Activated CD4-positive, alpha-beta T cell treated with anti-CD3 and anti-CD28 coated beads, Interleukin-10, Interleukin-2, amounts not matched to agents 100 ng/mL and 50 ng/mL, durations not matched to agents 16 hours and 8 hours (primary cell): ENCODE results near the gene NAAA.
"Not testable (repeated sequence)": the region's sequence is repeated elsewhere in the genome, so short reads cannot be mapped to it uniquely, and the experiment has no call there.

Source experiments
- DNase-seq: peaks from one replicate; pipeline ENCODE4 v3.0.0-alpha.2; 2020

Gene NAAA

DNA sequence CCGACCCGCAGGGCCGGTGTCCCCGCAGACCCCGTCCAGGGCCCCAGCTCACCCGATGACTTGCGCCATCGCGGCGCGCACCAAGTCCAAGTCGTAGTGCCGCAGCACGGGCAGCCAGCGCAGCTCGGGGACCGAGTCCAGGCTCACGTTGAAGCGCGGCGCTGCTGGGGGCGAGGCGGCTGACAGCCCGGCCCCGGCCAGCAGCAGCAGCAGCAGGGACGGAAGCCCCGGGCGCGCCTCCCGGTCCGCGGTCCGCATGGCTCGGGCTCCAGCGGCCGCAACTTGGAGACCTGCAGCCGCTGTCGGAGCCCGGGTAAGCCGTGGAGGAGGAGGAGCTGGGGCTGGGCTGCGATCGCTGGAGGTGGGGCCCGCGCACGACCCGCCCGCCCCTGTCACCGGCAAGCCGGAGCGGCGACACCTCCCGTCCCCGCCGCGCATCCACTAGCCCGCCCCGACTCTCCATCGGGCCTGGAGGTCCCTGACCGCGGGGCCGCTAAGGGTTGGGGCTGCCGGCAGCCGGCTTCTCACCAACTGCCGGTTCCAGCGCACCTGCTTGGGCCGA is at the start of gene NAAA:
Gene NAAA (minus strand): TSS at position 322 of the 562 bp plus-strand sequence. CDS start 64 bp downstream, at position 258.
- peak; percentile 91 for DNase-seq

DNA sequence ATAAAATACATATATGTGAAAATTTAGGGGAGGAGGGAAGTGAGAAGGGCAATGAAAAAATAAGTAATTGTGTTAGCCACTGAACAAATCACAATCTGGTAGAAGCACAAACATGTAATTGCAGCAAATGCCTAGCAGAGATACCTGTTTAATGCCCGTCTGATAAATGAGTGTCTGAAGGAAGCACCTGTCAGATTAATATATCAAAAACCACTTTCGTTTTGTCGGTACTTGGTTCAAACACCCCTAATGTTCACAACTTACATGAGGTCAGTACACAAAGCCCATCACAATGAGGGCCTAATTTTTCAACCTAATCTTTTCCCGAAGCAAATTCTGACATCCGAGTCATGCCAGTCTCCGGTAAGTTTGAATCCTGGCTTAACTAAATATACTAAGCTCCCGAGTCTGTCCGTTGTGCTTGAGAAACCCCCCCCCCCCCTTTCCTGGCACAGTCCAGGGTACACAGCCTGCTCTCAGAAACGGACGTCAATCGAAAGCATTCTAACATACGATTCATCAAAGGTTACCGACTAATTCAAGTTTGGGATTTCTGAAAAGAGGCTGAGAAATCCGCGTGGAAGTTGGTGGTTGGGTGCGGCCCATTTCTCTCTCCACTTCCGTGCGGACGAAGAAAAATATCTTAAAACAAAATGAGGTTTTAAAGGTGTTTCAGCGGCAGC is 49.2 kb upstream of the NAAA start:
- no peak for DNase-seq

DNA sequence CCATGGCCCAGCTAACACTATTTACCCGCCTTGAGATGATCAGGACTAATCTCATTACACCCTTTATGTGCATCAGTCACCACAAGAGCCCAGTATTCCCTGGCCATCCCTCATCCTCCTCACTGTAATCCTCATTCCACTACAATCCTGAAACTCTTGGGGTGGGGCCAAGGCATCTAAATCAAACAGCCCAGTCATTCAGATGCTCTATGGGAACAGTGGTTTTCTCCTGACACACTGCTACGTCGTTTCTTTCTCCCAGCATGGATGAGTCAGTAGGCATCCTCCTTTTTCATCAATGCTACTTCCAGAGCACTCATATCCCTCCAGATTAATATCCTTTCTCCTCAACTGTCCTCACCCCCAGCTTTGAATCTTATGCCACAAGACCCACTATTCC is 44.3 kb upstream of the NAAA start:
- no peak for DNase-seq

DNA sequence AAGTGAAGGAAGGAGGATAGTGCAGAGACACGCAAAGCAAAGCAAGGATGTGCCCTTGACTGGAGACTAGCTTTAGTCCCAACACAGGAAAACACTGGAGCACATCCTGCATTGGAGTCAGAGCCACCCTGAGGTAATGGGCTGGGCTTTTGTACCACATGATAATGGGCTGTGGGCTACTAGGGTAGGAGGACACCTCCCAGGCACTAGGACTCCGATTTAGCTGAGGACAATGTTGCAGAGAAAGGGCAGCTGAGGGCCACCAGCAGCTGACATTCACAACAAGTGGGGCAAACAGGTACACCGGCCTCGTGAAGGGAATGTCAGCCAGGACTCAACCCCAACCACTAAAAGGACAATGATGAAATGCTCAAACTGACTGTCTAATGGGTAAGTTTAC is 39.8 kb upstream of the NAAA start:
- no peak for DNase-seq

DNA sequence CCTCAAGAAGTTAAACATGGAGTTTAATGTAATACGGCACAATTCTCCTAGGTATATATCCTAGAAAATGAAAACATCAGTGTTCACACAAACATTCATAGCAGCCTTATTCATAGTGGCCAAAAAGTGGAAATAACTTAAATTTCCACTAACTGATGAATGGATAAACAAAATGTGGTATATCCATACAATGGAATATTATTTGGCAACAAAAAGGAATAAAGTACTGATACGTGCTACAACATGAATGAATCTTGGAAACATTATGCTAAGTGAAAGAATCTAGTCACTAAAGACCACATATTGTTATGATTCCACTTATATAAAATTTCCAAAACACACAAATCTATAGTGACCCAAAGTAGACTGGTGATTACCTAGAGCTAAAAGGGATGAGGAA is 35.4 kb upstream of the NAAA start:
- DNase-seq, result no peak

DNA sequence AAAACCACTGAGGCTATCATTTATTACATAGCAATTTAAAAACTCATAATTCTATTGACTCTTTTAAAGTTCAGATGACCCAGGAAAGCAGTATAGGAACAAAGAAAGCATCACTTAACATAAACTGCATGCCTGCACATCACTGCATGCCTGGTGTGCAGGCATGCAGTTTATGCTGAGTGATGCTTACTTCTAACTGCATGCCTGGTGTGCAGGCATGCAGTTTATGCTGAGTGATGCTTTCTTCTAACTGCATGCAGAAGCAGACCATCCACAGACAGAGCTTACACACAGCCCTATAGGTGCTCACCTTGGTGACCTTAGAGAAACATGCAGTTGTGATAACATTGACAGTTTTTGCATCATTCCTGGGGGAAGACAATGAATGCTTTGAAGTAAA is 33.0 kb upstream of the NAAA start:
- no peak for DNase-seq

DNA sequence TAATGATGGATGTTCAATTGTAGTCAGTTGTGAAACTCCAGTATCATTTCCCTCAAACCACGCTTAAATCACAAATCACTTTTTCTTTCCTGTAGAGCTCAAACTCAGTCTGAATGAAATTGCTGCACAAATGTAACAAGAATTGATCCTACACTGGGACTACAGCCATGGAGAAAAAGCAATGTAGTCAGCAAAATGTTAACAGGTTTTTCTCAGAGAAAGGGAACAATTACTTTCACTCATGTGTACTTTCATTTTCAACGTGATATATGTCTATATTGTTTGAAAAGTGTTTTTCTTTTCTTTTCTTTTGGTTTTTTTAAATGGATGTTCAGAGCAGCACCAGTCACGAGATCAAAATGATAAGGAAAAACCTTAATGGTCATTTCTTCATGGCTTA is 27.3 kb upstream of the NAAA start:
- no peak for DNase-seq

DNA sequence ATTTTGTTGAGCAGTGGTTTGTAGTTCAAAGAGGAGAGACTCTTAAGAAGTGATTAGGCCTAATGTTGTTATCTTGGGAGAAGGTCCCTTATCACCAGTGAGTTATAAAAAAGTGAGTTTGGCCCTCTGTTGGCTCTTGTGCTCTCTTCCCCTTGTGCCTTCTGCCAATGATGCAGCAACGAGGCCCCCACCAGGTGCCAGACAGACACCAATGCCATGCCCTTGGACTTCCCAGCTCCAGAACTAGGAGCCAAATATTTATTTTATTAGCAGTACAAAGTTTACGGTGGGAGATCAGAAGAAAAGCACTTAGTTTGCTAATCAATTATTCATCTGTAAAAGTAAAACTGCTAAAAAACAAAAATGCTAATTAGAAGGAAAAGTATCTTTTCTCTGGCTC is 22.7 kb upstream of the NAAA start:
- no peak for DNase-seq

DNA sequence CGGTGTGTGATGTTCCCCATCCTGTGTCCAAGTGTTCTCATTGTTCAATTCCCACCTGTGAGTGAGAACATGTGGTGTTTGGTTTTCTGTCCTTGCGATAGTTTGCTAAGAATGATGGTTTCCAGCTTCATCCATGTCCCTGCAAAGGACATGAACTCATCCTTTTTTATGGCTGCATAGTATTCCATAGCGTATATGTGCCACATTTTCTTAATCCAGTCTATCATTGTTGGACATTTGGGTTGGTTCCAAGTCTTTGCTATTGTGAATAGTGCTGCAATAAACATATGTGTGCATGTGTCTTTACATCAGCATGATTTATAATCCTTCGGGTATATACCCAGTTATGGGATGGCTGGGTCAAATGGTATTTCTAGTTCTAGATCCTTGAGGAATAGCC is 21.3 kb upstream of the NAAA start:
- not testable (repeated sequence) for DNase-seq

DNA sequence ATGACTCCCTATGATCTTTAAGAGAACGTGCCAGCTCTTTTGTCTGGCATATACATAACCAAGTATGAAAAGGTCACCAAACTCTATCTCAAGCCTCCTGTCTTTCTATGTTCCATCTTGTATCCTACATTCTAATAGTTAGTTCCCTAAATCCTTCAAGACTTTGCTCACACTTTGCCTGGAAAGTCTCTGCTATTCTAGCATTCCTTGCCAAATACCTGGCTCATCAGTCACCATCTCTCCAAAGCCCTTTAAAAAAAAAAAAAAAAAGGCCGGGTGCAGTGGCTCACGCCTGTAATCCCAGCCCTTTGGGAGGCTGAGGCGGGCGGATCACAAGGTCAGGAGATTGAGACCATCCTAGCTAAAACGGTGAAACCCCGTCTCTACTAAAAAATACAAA is 17.7 kb upstream of the NAAA start:
- not testable (repeated sequence) for DNase-seq

DNA sequence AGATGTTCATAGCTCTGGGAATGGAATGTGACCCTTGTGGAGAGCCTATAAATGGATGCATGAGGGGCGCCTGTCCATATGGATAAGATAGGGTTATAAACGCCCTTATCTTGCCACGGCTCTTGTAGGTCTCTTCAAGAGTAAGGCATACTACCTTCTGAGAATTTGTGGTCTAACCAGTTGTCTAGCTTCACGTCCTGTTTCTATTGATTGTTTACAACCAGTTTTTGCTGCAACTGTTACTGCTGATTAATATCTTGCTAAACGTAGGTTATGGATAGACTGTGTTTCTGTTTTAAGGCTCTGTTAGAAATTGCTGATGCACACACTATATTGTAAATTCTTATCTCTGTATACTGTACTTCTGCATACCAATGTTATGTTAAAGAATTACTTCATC is 14.0 kb upstream of the NAAA start:
- DNase-seq, result peak; percentile 22

DNA sequence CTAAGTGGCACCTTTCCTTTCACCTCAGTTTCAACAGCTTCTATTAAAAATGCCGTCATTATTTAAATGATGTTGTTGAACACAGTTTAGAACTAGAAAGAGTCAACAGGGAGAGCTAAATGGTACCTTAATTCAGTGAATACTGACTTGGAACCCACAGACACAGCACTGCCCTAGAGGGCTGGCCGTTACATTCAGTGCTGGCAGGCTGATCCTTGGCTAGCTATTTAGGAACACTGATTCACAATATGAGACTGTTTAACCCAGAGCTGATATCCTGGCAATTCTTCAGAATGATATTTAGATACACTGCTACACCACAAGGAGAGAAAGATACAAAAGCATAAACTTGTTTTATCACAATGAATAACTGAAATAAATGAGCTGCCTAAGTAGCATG is 12.7 kb upstream of the NAAA start:
- DNase-seq, result no peak

DNA sequence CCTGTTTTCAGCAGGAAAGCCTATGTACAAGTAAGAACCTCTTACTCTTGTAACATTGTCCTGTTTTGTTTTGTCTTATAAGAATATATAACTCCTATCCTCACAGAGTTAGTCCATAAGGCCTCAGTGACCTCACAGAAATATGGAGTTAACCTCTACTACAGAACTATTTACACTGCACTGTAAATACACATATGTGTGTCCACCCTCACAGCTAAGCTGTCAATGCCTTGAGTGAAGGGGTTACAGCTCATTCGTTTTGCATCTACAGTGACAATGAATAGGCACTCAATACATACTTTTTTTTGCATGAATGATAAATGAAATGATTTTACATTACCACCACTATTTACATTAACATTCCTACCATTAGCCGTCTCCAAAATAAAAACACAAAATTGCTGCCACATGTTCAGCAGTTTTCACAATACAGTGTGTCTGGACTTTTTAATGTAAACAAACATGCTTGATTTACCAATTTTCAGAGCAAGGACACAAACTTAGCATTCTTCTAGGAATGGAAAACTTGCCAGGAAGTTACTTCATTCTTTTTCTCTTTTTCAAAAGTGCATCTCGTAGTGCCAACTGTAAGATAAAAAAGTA is 9.5 kb upstream of the NAAA start:
- DNase-seq, result no peak

DNA sequence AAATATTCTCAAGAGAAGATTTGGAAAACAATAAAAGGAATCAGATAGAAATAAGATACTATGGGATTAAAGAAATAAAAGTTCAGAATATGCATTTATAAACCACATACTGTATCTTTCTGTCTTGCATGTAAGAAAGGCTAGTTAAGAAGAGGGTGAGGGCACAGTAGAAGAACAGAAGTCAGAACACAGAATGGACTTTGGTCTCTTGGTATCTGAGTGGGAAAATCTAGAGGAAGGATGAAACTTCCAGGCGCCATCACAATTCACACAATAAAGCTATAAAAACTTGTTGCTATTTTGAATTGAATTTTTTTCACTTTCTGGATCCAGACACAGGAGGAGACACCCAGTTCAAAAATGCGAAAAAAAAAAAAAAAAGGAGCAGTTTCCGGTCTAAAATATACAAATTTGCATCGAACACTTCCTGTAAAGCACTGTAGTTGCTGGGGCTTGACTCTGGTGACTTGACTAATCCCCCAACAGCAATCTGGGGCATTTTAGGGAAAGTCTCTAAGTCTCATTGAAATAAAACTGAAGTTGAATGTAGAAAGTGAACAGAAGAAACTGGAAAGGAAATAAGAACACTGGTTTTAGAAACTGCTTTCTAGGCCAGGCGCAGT is 8.1 kb upstream of the NAAA start:
- DNase-seq, result no peak

DNA sequence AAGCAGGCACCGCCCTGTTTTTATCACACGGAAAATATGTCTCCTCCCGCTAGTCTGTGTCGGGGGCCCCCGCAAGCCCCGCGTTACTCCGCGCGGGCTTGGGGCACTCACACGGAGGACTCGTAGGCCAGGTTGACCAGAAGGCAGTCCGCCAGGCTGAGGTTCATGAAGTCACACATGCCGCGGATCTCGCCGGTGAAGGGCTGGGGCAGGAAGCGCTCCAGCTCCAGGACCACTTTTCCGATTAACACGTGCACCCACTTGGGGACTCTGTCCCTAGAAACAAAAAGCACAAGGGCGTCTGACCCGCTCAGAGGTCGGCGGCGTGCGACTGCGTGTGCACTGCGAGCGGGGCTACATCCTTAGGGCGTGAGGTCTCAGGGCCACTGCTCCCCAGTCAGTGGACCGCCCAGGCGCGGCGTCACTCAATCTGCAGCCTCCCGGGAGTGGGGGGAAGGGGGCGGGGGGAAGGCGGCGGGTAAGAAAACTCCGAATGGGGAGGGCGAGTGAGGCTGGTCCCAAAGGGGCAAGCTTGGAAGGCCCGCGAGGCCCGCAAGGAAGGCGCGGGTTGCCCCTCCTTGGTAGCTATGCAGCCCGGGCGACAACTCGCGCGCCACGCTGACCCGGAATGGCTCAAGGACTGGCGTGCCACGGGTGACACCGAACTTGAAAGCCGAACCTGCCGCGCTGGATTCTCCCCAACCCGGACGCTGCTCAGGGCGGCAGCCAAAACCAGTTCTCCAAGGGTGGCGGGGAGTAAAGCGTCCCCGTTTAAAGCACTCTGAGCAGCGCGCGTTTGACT is 722 bp downstream of the NAAA start:
- DNase-seq, result peak; percentile 85

DNA sequence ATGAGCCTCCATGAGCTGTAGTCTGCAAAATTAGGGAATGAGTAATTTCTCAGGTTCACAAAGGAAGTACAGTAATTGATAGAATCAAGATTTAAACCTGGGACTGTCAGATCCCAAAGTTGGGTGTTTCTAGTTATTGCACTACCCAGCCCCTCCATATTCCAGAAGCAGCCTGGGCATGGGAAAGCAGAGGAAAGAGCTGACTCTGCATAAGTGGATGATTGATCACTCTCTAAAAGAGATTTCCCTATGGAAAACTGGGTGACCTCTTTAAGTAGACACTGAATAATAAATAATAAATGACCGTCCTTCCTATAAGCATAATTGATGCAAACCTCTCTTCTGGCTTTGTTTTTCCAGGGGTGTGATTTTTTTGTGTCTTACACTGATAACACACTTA is 5.2 kb downstream of the NAAA start:
- peak; percentile 5 for DNase-seq

DNA sequence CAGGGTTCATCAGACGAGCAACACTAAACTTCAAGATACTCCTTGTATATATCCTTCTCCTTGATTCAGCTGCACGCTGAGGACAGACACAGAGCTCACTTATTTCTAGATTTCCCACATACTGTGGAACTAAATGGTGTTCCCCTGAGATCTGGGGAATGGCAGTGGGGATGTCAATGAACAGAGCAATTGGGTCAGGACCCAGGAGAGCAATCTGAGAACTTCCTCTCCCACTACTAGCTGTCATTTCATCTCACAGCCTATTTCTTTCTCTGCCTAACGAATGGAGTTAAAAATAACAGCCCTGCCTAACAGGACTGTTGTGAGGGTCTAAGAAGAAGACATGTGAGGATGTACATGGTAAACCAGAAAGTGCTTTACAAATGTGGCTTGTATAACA is 10.7 kb downstream of the NAAA start:
- DNase-seq, result no peak

DNA sequence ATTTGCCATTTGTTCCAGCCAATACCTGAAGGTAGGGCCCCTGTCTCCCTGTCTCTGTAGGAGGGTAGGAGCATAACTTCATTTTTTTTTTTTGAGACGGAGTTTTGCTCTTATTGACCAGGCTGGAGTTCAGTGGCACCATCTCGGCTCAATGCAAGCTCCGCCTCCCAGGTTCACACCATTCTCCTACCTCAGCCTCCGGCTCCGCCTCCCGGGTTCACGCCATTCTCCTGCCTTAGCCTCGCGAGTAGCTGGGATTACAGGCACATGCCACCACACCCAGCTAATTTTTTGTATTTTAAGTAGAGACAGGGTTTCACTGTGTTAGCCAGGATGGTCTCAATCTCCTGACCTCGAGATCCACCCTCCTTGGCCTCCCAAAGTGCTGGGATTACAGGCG is 15.9 kb downstream of the NAAA start:
- DNase-seq, result not testable (repeated sequence)

DNA sequence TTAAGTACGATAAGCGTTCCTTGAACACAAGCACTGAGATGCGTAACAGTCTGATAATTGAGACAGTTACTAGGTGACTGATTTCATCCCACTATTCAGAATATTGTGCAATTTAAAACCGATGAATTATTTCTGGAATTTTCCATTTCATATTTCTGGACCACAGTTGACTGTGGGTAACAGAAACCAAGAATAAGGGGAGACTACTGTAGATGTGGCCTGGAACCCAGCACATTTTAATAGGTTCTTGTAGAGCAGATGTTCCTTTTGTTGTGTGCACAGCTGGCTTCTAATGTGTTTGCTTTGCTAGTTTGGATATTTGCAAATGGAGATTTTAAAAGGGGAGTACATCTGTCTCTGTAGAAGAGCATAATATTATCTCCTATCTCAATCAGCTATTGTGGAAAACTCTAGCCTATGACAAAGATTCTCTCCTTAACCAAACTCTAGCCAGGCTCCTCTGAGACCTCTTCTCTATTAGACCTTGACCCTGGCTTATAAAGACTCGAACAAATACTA is 16.4 kb downstream of the NAAA start:
- no peak for DNase-seq

DNA sequence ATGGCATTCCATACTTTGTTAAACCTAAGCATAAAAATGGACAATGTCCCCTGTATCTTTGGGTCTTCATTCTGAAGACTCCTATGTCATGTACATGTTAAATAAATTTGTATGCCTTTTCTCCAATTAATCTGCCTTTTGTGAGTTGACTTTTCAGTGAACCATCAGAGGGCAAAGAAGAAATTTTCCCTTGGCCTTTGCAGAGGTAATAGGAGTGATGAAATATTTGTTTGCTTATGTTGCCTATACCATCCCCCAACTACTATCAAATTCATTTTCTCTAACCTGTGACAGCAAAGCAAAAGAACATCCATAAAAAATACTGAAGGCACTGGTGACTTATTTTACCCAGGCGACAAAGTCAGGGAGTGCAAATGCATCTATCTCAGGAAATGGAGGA is 18.2 kb downstream of the NAAA start:
- DNase-seq, result no peak

DNA sequence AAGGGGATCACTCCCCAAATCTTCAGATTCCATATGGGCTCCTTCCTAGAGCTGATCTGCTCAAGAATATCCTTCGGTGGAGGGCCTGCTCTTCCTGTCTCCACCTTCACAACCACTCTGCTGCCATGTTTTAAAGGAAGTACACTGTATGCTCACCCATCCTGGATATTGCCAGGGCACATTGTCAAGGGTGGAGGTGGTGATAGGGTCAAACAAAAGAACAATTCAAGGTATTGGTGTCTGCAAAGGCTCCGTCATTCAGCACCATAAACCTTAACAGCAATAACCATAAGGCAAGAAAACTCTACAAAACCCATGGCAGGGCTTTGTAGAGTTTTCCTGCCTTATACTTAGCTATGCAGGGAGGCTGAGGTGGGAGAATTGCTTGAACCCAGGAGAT is 18.9 kb downstream of the NAAA start:
- no peak for DNase-seq

DNA sequence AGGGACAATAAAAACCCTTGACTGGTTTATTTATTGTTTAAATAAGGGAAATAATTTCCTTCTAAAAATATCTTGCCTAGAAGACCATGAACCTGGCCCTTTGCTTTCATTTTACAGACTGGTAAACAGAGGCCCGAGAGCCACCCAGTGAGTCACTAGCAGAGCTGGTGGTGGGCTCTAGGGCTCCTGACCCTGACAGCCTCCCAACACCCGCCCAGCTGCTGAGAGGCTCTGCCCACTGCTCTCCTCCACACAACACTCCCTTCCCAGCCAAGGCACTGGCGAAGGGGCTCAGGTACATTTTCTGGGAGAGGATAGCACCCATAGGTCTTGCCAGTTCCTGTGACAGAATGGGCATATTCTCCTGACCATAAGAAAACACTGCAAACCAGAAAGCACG is 20.5 kb downstream of the NAAA start:
- DNase-seq, result no peak

DNA sequence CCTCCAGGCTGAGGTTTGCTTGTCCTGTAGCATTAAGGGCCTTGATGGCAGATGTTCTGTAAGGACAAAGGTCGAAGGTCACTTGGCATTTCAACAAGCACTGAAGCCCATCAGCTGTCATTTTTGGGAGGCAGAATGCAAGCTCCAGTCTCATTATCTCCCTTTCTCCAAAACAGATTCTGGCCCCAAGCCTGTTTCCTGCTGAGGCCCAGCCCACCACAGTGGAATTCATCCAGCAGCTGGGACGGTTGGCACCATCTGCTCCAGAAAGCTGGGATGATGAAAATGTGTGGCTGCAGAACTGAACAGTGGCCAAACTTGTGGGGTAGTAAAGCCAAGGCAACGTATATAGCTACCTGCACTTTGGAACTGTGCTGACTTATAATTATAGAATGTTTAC is 20.9 kb downstream of the NAAA start:
- DNase-seq, result no peak
